Germinal center (tissue), 1 donor: Measurements from ENCODE around the gene NKAIN4.

Source experiments
- DNase-seq: peaks from one replicate; pipeline ENCODE4 v3.0.0; 2012; ENCODE audit warnings: mixed read lengths, low spot score

NKAIN4 gene

DNA sequence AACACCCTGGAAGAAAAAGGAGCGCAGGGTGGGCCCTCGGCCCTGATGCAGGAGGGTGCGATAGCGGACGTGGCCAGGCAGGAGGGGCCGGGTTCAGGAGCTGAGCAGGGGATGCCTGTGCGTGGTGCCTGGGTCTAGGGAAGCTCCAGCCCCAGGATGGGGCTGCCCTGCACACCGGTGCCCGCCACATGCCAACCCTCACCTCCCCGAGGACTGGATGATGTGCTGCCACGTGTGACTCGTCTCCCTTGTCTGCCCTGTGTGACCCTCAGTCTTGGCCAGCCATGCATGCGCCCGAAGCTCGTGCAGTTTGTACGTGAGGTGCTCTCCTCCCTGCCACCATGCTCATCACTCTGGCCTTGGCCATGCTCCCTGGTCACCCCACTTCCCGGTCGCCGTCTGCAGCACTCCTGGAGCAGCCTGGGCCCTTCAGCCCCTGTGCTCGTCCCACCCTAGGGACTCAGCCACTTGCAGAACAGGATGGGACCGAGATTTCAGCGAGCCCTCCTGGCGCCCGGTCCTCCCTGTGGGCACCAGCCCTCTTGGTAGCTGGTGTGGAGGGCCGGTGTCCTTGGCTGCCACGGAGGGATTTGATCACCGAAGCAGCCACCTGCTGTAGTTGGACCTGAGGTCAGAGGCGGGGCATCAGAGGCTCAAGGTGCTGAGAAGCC, 34.5 kb upstream of the NKAIN4 start:
- DNase-seq: no peak

DNA sequence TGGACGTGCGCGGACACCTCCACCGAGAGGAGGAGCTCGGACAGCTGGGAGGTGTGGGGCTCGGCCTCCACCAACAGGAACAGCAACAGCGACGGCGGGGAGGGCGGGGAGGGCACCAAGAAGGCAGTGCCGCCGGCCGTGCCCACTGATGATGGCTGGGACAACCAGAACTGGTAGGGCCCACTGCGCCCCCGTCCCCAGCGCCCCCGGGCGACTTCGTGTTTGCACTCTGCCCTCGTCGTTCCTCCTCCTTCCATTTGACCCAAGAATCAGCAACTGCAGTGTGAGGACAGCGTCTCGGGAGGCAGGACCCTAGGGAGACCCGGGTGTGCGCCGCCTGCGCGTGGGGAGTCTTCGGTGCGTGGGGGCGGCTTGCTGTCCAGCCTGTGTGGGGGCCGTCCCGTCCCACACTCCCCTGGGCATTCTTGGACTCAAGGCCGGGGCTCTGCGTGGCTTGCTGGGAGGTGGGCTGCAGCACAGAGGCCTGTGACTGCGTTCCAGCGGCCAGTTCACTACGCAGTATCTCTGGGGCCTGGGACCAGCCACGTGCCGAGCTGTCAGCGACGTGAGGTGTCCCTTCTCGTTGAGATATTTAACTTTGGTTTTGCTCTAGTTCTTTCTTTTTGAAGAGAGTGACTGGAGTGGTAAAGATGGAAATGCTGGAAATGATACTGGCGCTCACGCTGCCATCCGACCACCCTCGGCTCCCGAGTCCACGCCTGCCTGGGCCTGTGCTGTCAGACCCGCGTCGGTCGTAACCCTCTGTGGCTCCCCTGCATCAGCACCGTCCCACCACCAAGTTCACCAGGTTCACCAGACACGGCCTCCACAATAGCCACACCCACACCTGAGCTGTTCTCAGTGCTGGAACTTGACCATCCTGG, 33.7 kb upstream of the NKAIN4 start:
- no peak for DNase-seq

DNA sequence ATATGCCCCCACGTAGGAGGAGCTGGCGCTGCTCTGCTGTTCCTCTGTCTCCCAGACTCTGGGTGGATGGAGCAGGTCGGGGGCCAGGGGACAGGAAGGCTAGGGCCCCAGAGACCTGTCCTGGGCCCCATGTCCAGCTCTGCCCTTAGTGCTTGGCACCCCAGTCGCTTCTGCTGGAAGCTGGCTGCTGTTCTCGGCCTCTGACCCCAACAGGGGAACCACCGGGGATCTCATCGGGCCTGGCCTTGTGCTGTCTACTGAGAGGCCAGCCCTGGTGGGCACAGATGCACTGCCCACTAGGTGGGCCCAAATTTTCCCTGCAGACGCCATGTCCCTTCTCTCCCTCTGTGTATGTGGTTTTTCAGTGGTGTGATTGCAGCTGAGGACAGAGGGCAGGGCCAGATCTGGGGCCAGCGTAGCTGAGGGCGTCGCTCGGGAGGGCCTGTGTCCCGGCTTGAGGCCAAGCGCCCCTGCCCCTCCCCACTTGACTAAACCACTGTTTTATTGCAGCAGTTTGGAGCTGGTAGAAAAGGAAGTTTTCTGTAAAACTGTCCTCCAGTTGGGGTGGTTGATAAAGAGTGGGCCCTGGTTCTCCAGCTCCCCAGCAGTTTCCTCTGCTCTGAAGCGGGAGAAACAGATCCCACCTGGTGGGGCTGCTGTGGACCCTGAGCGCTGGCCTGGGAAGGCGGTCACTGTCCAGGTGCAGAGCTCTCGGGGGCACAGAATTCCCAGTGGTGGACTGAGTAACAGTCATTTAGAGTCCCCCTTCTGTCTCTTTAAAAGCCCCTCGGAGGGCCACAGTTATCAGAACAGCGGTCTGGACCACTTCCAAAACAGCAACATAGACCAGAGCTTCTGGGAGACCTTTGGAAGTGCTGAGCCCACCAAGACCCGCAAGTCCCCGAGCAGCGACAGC, 32.8 kb upstream of the NKAIN4 start:
- no peak for DNase-seq

DNA sequence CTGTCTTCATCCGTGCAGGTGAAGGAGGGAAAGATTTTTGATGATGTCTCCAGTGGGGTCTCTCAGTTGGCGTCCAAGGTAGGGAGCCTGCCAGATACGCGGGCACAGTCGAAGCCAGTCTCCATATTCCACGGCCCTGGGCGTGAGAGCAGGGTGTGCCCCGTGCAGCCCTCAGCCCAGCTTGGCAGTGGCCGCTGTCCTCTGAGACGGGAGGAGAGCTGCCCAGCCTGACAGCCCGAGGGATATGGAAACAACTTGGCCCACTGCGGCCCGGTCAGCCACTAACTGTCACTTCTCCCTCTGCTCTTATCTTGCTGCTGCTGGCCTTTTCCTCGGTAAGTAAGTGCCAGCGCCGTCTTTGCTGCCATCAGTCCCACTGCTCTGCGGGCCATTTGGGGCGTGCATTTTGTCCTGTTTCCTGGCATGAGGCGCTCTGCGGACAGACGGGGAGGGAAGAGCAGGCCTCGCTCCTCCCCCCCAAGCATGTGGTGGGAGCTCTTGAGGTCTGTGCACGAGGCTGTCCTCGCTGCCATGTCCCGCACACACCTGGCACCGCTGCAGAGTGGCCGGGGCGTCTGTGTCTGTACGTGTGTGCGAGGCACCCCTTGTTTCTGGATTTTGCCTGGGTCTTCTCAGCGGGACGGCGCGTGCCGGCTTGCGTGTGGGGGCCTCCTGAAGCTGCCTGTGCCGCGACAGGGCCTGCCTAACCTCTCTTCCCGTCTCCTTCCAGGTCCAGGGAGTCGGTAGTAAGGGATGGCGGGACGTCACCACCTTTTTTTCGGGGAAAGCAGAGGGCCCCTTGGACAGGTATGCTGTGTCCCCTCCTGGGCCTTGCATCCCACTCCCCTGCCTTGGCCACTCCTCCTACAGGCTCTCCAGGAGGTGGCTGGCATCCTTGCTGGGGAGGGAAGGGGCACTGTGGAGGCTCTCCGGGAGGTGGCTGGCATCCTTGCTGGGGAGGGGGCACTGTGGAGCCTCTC, 31.7 kb upstream of the NKAIN4 start:
- DNase-seq: no peak

DNA sequence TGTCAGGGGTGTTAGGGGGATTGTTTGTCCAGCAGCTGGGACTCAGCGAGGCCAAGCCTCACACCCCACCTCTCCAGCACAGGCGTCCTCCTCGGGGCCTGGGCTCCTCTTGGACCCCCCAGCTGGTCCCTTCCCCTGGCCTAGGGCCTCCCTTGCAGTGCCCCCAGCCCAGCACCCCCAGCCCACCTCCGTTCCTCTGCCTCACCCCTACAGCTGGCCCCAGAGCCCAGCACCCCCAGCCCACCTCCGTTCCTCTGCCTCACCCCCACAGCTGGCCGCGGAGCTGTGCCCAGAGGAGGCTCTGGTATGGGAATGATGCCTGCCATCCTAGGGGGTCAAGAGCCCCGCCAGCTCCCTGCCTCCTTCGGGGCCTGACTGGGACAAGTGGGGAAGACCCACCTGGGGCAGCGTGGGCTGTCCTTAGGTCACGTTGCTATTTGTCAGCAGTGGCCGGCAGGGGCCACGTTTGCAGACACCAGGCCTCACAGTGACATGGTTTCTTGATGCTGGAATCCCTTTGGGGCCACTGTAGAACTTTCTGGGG, 30.8 kb upstream of the NKAIN4 start:
- DNase-seq: no peak

DNA sequence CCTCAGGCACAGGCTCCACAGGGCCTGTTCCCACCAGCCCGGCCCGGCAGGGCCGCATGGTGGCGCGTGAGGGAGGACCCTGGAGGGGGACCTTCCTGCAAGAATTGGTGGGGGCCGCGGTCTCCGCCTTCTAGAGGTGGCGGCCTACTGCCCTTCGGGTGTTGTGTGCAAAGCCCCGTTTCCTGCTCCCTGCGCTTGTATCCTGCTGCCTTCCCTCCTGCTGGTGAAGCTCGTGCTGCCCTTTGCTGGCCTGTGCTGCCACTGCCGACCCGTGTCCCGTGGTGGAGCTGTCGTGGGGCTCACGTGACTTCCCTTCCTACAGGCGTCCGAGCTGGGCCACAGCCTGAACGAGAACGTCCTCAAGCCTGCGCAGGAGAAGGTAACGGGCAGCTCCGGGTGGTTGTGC, 30.3 kb upstream of the NKAIN4 start:
- no peak for DNase-seq

DNA sequence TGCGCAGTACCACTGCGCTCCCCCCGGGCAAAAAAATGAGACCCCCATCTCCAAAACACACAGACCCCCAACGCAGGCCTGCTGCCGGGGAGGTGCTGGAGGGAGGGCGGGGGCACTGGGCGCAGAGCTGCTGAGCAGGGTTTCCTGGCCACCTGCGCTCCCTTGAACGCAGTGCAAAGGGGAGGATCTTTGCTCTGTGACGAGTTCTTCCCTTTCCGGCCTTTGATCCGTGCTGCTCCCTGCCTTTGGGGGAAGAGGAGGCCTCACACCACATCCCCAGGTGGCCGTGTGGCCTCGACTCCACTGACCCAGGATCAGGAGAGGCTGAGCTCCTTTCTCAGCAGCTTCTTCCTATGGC, 29.8 kb upstream of the NKAIN4 start:
- DNase-seq: no peak

DNA sequence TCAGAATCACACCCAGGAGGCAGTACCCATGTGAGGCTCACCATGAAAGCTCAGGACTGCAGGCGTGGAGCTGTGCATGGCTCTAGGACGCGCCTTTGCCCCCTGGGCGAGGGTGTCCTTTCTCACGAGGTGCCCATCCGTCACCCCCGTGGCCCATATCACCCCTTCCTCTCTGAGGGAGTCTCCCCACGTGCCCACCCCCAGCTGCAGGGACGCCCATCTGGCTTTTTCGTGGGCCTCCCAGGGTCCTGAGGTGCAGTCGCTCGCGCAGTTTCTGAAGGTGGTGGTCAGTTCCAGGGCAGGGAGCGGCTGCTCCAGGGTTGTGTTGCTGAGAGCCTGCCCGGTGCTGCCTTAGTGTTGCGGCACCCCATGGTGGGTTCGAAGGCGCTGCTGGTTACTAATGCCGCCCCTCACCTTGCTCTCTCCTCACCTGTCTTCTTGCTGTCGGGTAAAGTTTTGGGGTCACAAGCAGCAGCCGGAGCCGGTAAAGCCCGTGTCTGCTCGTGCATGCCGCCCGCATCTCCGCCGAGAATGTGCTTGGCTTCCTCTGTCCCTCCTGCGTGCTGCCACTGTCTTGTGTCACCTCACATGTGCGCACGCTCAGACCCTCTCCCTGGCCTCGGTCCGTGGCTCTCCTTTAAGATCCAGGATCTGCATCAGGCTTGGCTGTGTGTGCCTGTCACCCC, 29.3 kb upstream of the NKAIN4 start:
- DNase-seq: no peak

DNA sequence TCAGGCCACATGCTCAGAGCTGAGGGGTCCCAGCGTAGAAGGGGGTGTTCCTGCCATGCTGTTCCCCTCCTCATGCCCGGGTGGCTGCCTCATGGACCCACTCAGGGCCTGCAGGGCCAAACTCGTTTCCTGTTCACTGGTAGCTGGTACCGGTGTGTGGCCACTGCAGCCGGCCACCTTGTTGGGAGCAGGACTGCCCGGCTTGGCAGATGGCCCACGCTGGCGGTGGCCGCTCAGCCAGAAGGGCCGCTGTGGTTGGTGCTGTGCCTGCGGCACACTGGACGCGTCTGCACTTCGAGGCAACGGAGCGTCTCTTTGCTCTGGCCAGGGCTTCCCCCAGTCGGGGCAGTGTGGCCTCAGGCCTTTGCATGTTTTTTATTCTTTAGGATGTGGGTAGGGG, 28.7 kb upstream of the NKAIN4 start:
- DNase-seq: no peak

DNA sequence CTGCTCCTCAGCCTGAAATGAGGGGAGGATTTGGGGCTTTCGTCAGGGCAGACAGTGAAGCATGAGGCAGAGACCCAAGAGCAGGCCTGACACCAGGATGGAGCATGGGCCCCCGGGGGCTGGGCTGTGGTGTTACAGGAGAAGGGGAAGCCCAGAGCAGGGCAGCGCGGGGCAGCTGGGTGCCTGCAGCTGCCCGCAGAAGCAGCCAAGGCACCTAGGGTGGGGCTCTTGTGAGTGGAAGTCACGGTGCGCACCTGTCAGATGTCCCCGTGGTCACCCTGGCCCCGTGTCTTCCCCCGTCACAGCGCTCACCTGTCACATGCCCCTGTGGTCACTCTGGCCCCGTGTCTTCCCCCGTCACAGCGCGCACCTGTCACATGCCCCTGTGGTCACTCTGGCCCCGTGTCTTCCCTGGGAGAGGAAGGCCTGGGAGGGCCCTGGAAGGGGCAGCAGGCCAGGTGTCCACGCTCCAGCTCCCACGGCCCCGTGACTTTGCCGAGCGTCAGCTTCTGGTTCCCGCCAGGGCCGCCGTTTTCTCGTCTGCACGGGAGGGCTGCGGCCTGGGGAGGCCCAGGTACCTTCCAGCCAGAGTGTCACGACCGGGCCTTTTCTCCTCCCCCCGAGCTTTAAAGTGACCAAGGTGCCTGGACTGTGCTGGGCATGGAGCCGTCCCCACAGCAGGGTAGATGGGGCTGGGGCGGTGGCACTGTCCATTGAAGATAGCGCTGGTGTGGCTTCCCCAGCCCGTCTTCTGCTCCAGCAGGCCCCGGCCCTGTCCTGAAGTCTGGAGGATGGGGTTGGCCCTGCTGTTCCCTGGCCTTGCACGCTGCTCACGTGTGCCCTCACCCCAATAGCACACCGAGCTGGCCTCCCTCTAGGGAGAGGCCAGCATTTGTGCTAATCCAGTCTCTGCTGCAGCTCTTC, 27.7 kb upstream of the NKAIN4 start:
- no peak for DNase-seq

DNA sequence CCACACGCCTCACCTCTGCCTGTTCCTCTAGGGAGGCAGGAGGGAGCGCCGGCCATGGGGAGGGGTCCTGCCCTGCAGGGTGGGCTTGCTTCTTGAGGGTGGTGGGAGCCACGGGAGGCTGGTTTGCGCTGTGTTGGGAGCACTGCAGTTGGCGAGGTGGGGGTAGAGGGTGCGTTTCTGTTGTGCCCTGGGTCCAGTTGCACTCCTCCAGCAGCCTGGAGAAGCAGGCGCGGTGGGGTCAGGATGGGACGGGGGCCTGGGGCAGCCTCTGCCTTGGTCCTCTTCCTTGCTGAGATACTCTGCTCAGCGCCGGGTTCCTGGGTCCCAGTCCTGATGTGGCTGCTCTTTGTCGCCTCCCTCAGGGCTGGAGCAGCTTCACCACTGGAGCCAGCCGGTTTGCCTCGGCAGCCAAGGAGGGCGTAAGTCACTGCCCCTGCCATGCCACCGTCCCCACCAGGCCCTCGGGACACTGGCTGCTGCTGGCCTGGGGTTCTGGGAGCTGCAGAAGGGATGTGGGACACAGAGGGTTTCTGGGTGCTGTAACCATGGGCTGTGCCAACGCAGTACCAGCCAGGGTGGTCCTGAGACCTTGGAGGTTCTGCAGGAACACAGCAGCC, 26.8 kb upstream of the NKAIN4 start:
- DNase-seq: no peak

DNA sequence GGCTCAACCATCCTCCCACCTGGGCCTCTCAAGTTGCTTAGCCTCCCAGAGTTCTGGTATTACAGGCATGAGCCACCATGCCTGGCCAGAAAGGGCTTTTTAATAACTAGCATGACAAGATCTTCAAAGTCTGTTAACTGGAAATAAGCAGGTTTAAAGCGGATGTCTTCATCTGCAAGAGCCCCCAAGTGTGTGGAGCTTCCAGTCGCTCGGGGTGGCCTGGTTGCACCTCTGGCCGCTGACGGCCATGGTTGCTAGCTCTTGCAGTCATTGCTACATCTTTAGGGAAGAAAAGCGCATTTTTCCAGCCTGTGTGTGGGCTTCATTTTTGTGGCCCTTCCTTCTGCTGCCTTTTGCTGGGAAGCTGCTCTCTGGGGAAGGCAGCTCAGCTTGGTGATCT, 26.1 kb upstream of the NKAIN4 start:
- DNase-seq: no peak

DNA sequence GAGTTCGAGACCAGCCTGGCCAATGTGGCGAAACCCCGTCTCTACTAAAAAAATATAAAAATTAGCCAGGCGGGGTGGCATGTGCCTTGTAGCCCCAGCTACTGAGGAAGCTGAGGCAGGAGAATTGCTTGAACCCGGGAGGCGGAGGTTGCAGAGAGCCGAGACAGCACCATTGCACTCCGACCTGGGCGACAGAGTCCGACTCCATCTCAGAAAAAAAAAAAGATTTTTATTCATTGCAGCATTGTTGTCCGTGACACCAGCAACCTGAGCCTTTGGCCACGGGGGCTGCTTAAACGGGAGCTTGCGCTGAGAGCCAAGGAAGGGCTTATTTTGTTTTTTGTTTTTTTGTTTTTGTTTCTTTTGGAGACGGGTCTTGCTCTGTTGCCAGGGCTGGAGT, 25.7 kb upstream of the NKAIN4 start:
- DNase-seq: no peak

DNA sequence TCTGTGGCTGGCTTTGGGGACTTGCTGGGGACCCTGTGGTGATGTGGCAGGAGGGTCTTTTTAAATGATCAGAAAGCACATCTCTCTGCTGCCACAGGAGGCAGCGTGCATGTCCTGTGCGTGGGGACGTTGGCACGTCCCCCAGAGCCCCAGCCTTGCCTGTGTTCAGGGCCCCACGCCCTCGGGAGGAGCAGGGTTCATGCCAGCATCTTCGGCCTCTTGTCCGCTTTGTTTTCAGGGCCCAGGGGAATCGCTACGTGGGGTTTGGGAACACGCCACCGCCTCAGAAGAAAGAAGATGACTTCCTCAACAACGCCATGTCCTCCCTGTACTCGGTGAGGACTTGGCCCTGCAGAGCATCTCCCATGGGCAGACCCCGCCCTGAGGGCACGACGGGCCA, 24.4 kb upstream of the NKAIN4 start:
- DNase-seq: no peak

DNA sequence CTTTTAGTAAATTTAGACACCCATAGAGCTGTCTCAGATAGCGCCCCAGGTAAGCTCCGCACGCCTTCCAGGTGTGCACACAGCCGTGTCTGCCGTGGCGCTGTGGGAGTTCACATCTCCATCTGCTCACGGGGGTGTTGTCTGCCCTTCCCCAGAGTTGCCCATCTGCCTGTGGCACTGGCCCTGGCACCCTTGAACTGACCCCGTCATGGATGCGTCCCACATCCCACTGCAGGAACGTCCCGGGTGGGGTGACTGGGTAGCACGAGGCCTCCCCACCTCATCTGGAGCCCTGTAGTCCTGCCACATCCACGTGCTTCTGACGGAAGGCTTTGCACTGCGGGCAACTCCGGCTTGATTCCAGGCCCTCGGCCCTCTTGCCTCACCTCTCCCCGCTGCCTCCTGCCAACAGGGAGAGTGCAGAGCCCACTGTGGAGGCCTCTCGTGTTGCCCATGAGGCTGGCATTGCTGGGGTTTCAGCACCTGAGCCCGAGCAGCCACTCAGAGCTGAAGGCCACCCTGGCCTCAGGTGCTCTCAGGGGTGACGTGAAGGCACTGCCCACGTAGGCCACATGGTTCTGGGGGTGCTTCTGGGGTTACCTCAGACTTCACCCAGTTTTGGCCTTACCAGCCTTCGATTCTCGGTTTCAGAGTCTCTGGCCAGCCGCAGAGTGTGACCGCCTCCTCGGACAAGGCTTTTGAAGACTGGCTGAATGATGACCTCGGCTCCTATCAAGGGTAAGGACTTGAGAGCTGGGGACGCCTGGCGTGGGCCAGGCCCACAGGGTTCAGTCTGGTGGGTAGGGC, 23.4 kb upstream of the NKAIN4 start:
- no peak for DNase-seq

DNA sequence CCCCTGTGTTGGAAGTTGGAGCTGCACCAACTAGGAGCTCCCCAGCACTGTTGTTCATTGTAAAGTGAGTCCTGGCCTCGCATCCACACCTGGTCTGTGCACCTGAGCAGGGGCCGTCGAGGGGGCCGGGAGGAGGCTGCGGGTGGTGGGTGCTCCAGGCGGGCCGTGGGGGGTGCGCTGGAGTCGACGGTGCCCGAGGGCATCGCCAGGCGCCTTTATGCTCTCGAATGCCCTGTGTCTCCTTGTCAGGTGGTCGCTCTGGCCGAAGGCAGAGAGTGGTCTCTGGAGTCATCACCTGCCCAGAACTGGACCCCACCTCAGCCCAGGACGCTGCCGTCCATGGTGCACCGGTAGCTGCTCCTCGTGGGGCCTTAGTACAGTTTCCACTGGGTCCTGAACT, 22.7 kb upstream of the NKAIN4 start:
- DNase-seq: no peak

DNA sequence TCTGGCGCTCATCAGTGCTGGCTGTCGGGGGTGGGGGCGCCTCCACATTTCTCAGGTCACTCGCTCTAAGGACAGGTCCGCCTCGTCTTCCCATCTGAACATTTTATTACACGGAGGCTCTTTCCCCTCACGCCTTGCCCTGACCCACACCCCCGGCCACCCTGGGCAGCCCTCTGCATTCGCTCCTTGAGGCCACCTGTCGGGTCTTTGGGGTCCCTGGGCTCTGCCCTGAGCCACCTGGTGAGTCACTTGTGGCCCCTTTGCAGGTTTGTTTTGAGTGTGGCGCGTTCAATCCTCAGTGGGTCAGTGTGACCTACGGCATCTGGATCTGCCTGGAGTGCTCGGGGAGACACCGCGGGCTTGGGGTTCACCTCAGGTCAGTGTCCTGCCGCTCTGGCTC, 21.6 kb upstream of the NKAIN4 start:
- no peak for DNase-seq
